ENCODE measurements around the gene SKIC8.

DNA sequence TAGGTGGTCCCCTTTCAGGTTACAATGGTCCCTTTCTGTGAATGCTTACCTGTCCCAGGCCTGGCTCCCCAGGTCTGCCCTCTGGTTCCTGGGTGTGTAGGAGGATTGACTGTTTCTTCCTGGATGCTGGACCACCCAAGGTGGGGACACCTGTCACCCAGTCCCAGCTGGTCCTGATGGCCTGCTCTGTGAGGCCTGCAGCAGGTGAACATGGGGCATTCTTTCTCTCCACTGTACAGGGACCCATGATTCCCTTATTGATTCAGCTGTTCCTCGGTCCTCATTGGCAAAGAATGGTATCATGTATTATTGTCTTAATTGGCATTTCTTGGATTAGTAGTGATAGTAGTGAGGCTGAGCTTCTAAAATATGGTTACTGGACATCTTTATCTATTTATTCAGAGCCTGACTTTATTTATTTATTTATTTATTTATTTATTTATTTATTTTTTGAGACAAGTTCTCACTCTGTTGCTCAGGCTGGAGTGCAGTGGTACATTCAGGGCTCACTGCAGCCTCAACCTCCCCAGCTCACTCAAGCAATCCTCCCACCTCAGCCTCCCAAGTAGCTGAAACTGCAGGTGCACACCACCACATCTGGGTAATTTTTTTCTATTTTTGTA lies 43.9 kb downstream of the SKIC8 start:
- TF ChIP-seq, protein P1, sequence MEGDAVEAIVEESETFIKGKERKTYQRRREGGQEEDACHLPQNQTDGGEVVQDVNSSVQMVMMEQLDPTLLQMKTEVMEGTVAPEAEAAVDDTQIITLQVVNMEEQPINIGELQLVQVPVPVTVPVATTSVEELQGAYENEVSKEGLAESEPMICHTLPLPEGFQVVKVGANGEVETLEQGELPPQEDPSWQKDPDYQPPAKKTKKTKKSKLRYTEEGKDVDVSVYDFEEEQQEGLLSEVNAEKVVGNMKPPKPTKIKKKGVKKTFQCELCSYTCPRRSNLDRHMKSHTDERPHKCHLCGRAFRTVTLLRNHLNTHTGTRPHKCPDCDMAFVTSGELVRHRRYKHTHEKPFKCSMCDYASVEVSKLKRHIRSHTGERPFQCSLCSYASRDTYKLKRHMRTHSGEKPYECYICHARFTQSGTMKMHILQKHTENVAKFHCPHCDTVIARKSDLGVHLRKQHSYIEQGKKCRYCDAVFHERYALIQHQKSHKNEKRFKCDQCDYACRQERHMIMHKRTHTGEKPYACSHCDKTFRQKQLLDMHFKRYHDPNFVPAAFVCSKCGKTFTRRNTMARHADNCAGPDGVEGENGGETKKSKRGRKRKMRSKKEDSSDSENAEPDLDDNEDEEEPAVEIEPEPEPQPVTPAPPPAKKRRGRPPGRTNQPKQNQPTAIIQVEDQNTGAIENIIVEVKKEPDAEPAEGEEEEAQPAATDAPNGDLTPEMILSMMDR (IDR thresholded peaks at IDR 0.05; ENCODE audit: poor library complexity): no peak
- no peak for TF ChIP-seq EZH2 (IDR thresholded peaks at IDR 0.05; ENCODE audit: borderline replicate concordance)

All from hepatocyte (in vitro differentiated cells).